Measurements from ENCODE around the gene FJX1. TPM values are rescaled to one million over a fixed set of nuclear protein-coding genes. Genes with fewer than 3 reads are reported as not detected.

The FJX1 gene
- total RNA-seq, 4 donors from 2014 or later = 0.93 to 10.1 (median 5.9) TPM

DNA sequence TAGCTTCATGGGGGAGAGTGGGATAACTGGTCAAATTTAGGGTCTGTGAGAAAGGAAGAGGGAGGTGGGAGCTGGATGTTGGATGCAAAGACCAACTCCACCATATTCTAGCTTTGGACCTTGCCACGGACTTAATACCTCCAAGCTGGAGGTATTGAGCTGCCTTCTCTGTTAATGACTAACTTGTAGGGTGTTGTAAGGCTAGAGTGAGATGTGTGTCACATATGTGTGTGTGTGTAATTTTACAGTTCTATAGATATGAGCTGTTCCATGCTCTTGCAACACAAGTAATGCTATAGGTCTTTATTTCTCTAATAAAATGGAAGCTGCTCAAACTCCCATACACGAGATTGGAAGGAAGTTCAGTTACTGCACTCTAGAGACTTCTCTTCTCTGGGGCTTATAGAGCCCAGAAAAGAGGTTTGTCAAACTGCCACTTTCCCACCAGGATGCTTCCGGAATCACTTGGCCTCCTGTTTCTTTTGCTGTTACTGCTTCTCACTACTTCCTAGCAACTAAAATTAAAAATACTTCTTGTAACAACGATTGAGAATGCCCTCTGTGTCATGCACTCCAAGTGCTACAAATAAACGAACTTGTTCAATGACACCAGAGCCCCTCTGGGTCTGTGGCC, 16.0 kb upstream of the FJX1 start:
- Histone ChIP-seq H3K36me3 (no peaks in the 10 kb centered on the region), H3K27me3 (peaks cover 15% of the 10 kb centered on the region), H3K4me1 (no peaks in the 10 kb centered on the region), H3K9me3 (no peaks in the 10 kb centered on the region), H3K4me3 (no peak overlapping the region), H3K27ac (no peak overlapping the region)
- 60 to 61% methylated on average over 4 to 5 of the region's 5 CpGs for WGBS, 2 donors (ENCODE audit: low coverage in 1 of 2)
- TF ChIP-seq POLR2AphosphoS5 (IDR thresholded peaks at IDR 0.05) (no peak), POLR2A (IDR thresholded peaks at IDR 0.05) (no peak), EP300 (IDR thresholded peaks at IDR 0.05) (no peak)
- TF ChIP-seq, protein P1, sequence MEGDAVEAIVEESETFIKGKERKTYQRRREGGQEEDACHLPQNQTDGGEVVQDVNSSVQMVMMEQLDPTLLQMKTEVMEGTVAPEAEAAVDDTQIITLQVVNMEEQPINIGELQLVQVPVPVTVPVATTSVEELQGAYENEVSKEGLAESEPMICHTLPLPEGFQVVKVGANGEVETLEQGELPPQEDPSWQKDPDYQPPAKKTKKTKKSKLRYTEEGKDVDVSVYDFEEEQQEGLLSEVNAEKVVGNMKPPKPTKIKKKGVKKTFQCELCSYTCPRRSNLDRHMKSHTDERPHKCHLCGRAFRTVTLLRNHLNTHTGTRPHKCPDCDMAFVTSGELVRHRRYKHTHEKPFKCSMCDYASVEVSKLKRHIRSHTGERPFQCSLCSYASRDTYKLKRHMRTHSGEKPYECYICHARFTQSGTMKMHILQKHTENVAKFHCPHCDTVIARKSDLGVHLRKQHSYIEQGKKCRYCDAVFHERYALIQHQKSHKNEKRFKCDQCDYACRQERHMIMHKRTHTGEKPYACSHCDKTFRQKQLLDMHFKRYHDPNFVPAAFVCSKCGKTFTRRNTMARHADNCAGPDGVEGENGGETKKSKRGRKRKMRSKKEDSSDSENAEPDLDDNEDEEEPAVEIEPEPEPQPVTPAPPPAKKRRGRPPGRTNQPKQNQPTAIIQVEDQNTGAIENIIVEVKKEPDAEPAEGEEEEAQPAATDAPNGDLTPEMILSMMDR (IDR thresholded peaks at IDR 0.05) = no peak
- ATAC-seq = no peak

DNA sequence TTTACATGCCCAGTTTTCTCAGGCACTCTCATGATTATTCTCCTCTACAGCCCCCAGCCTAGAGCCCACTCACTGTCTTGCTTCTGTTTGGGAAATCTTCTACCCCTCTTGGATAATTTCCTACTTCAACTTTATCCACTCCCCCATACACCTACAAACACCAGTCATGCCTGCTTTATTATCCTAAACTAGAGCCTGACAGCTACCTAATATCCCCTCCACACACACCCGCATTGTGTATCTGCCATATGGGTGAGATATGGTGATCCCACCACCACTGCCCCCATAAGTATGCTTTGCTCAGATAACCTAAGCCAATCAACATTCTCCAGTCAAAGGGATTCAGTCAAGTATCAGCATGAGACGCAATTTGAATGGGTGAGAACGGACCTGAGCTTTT, 15.3 kb upstream of the FJX1 start:
- peaks cover 16% of the 10 kb centered on the region for H3K27me3 ChIP-seq
- H3K4me3 ChIP-seq = no peak overlapping the region
- ATAC-seq = no peak
- WGBS, 2 donors (ENCODE audit: low coverage in 1 of 2) = 93 to 95% methylated on average over 3 of the region's 3 CpGs
- H3K4me1 ChIP-seq = no peaks in the 10 kb centered on the region
- H3K36me3 ChIP-seq = no peaks in the 10 kb centered on the region
- H3K27ac ChIP-seq = no peak overlapping the region
- H3K9me3 ChIP-seq = no peaks in the 10 kb centered on the region
- TF ChIP-seq POLR2AphosphoS5 (IDR thresholded peaks at IDR 0.05) (no peak), POLR2A (IDR thresholded peaks at IDR 0.05) (no peak)
- TF ChIP-seq, protein P1 (IDR thresholded peaks at IDR 0.05) = no peak

DNA sequence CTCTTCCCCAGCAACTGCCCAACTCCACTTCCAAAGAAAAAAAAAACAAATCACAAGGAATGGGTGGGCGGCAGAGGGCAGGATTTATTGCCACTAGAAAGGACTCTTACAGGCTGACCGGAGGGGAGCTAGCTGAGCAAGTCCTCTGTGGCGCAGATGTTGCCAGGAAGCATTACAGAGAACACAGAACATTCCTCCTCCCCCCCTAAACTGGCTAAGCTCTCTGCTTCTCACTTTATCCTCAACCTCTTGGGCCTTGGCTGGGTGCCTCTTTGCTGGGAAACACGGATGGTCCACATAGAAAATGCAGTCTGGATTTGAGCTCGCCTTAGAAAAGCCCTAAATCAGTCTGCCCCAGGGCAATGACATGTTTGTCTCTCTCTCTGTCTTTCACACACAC, 12.6 kb upstream of the FJX1 start:
- TF ChIP-seq POLR2A (IDR thresholded peaks at IDR 0.05) = no peak
- no peak for TF ChIP-seq EP300 (IDR thresholded peaks at IDR 0.05)
- TF ChIP-seq, protein P1 (IDR thresholded peaks at IDR 0.05) = no peak
- Histone ChIP-seq H3K27ac (no peak overlapping the region), H3K4me3 (no peak overlapping the region), H3K9me3 (no peaks in the 10 kb centered on the region), H3K36me3 (no peaks in the 10 kb centered on the region), H3K4me1 (no peaks in the 10 kb centered on the region), H3K27me3 (peaks cover 35% of the 10 kb centered on the region)
- no peak for ATAC-seq
- 17 to 20% methylated on average over 4 to 5 of the region's 5 CpGs for WGBS, 2 donors (ENCODE audit: low coverage in 1 of 2)

DNA sequence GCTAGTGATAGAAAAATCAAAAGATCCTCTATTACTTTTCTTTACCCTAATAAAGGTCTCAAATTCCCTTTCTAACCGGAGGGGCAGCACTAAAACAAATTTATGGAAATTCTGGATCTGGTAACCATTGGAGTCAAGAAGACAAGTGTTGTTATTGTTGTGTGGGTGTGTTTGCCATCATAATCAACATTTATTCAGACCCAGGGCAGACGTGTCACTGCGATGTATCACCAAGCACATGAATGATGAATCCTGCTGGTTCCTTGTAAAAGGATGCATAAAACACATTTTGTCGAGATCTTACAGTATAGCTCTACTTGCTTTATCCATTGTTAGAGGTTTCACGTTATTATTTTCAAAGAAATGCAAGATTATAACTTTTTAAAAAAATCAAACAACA, 12.1 kb upstream of the FJX1 start:
- TF ChIP-seq, protein P1 (IDR thresholded peaks at IDR 0.05) = no peak
- TF ChIP-seq EP300 (IDR thresholded peaks at IDR 0.05) (no peak), POLR2AphosphoS5 (IDR thresholded peaks at IDR 0.05) (no peak), POLR2A (IDR thresholded peaks at IDR 0.05) (no peak)
- Histone ChIP-seq H3K27me3 (peaks cover 40% of the 10 kb centered on the region), H3K9me3 (no peaks in the 10 kb centered on the region), H3K4me1 (no peaks in the 10 kb centered on the region), H3K4me3 (no peak overlapping the region), H3K36me3 (no peaks in the 10 kb centered on the region), H3K27ac (no peak overlapping the region)
- WGBS, 2 donors (ENCODE audit: low coverage in 1 of 2) = 68 to 72% methylated on average over 4 to 5 of the region's 5 CpGs
- no peak for ATAC-seq

DNA sequence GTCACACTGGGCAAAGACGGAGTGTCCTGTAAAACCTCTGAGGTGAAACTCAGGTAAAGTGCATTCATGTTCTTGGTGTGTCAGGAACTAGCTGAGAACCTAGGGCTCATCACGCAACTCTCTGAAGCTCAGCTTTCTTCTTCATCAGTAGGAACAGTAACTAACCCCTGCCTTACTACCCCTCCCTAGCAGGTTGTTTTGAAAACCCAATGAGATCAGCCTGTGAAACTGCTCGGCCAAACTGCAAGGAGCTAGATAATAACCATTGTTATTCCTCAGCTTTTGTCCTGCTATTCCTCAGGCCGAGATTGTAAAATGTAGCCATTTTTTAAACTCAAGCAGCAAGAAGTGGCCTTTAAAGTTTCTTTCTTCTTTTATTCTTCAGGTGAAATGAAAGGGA, 9.8 kb upstream of the FJX1 start:
- Histone ChIP-seq H3K27me3 (peaks cover 59% of the 10 kb centered on the region), H3K4me1 (no peaks in the 10 kb centered on the region), H3K9me3 (no peaks in the 10 kb centered on the region), H3K4me3 (no peak overlapping the region), H3K36me3 (no peaks in the 10 kb centered on the region), H3K27ac (no peak overlapping the region)
- WGBS, 2 donors (ENCODE audit: low coverage in 1 of 2) = 94 to 100% methylated on average over 1 to 2 of the region's 4 CpGs
- TF ChIP-seq EP300 (IDR thresholded peaks at IDR 0.05) = no peak
- no peak for ATAC-seq

Data from gastroesophageal sphincter (tissue), 4 donors.